ENCODE measurements around the gene PSME1.

The PSME1 gene

DNA sequence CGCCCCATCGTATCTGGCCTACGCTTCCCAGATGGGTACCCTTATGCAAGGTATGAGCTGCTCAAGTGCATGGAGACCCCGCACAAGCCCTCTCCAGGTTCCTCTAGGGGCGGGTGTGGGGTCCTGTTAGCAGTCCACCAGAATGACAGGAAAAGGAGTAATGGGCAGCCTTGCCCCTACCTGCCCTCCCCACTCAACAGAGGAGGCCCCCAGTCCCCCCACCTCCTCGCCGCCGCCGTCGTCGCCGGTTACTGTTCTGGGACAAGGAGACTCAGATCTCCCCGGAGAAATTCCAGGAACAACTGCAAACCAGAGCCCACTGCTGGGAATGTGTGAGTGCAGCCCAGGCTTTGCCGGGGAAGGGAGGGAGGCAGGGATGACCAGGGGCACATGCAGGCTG is 41.9 kb downstream of the PSME1 start:
- Mint-ChIP-seq H3K27ac (no peak overlapping the region), H3K4me3 (no peak overlapping the region), H3K36me3 (ENCODE audit: low read depth) (peaks cover 57% of the 10 kb centered on the region), H3K9me3 (no peaks in the 10 kb centered on the region), H3K27me3 (ENCODE audit: low read depth) (no peaks in the 10 kb centered on the region), H3K4me1 (ENCODE audit: low read depth) (peaks cover under 1% of the 10 kb centered on the region)

DNA sequence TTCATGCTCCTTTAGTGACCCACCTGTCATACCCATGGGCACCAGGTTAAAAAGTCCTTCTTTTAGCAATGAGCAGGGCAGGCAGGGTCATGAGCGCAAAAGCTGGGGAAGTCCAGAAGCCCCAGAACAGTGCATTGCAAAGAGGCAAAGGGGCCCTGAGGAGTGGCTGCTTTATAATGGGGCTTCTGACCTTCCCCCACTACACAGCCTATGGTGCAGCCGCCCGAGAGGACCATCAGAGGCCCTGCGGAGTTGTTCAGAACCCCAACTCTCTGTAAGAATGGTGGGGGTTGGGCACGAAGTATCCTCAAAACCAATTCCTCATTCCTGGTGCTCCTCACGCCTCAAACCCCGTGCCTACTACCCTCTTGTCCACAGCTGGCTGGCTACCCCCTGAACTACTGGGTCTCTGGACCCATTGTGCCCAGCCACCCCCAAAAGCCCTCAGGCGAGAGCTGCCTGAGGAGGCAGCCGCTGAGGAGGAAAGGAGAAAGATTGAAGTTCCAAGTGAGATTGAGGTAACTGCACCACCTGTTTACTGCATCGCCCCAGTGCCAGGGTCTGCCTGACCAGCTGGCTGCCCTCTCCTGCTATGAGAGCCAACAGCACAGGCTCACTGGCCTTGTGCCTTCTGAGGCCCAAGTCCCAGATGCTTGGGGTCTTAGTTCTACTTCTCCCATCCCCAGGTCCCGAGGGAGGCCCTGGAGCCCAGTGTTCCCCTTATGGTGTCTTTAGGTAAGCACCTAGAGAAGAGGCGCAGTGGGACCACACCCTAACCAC is 42.6 kb downstream of the PSME1 start:
- H3K9me3 Mint-ChIP-seq: no peaks in the 10 kb centered on the region
- H3K4me3 Mint-ChIP-seq: no peak overlapping the region
- H3K27ac Mint-ChIP-seq: no peak overlapping the region
- no peaks in the 10 kb centered on the region for H3K4me1 Mint-ChIP-seq (ENCODE audit: low read depth)
- H3K36me3 Mint-ChIP-seq (ENCODE audit: low read depth): peaks cover 52% of the 10 kb centered on the region
- no peaks in the 10 kb centered on the region for H3K27me3 Mint-ChIP-seq (ENCODE audit: low read depth)

DNA sequence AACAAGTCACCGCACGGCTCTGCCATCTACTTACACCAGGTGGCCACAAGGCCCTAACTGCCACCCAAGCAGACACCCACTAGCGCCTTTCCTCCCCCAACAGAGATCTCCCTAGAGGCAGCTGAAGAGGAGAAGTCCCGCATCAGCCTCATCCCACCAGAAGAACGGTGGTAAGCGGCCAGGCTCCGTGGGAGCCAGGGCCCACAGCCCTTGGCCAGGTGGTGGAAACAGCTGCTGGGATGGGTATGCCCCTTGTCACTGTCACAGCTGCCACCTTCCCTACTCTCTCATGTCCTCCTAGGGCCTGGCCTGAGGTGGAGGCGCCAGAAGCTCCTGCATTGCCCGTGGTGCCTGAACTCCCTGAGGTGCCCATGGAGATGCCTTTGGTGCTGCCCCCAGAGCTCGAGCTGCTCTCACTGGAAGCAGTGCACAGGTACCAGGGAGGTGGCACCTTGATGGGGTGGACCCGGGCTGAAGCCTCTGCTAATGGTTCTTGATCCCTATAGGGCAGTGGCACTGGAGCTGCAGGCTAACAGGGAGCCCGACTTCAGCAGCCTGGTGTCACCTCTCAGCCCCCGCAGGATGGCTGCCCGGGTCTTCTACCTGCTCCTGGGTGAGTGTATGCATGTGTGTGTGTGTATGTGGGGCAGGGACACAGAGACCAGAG is 43.4 kb downstream of the PSME1 start:
- H3K36me3 Mint-ChIP-seq (ENCODE audit: low read depth): peaks cover 52% of the 10 kb centered on the region
- no peak overlapping the region for H3K27ac Mint-ChIP-seq
- no peaks in the 10 kb centered on the region for H3K4me1 Mint-ChIP-seq (ENCODE audit: low read depth)
- H3K27me3 Mint-ChIP-seq (ENCODE audit: low read depth): no peaks in the 10 kb centered on the region
- no peak overlapping the region for H3K4me3 Mint-ChIP-seq
- H3K9me3 Mint-ChIP-seq: no peaks in the 10 kb centered on the region

DNA sequence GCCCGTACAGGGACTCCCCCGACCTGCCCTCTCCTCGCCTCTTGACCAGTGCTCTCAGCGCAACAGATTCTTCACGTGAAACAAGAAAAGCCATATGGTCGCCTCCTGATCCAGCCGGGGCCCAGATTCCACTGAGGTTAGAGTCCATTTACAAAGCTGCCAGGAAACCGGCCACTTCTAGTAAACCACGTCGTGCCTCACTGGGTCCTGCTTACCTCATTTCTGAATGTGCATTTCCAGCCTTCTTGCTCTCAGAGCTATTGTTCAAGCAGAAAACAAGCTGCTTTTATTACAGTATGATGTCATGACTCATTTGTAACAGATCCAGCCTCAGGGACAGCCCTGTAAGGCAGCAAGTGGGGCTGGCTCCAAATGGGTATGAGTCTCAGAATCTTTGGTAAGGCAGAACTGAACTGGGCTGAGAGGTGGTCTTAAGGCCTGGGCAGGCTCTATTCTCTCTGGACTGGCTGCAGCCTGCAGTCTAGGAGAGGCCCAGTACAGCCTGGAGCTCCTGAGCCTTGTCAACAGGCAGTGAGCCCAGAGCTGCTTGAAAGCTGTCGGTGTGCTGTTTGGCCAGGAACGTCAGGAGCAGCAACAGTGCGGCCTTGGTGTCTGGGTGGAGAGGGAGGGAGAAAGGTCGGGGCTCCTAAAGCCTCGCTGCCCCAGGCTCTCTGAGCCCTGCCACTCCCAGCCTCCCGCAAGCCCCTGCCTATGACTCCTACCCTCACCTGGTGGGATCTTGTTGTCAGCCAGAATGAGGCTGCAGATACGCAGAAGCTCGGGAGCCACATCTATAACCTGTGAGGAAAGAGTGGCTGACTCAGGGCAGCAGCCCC is 44.2 kb downstream of the PSME1 start:
- Mint-ChIP-seq H3K9me3 (no peaks in the 10 kb centered on the region), H3K27me3 (ENCODE audit: low read depth) (no peaks in the 10 kb centered on the region), H3K27ac (no peak overlapping the region), H3K36me3 (ENCODE audit: low read depth) (peaks cover 44% of the 10 kb centered on the region), H3K4me3 (no peak overlapping the region), H3K4me1 (ENCODE audit: low read depth) (no peaks in the 10 kb centered on the region)

DNA sequence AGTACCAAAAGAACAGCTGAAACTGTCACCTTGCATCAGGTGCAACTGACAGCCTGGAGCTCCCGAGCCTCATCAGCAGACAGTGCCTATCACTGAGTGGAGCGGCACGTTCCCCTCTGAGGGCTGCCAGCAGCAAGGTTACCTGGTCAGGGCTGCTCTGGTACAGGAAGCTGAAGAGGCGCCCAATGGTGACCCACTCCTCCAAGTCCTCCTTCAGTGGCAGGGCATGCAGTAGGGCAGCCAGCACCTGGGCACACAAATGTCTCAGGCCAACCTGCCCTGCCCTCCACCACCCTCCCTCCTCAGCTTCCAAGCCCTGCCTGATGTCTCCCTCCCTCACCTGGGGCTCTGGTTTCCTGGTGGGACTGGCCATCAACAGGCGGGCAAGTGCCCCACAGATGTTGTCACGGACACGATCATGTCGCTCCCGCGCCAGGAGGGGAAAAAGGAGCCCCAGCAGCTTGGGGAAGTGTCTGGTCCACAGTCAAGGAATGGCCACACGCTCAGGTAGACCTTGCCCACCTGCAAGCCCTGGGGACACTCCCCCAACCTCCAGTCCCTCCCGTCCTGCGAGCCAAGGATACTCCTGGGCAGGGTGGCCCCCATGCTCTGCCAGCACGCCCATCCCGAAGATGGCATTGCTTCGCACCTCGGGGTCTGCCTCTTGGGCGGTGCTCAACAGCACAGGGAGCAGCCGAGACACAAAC is 45.5 kb downstream of the PSME1 start:
- H3K4me1 Mint-ChIP-seq (ENCODE audit: low read depth): no peaks in the 10 kb centered on the region
- H3K4me3 Mint-ChIP-seq: no peak overlapping the region
- H3K27me3 Mint-ChIP-seq (ENCODE audit: low read depth): no peaks in the 10 kb centered on the region
- no peaks in the 10 kb centered on the region for H3K9me3 Mint-ChIP-seq
- H3K27ac Mint-ChIP-seq: peak overlapping the region; percentile 9
- peaks cover 45% of the 10 kb centered on the region for H3K36me3 Mint-ChIP-seq (ENCODE audit: low read depth)

DNA sequence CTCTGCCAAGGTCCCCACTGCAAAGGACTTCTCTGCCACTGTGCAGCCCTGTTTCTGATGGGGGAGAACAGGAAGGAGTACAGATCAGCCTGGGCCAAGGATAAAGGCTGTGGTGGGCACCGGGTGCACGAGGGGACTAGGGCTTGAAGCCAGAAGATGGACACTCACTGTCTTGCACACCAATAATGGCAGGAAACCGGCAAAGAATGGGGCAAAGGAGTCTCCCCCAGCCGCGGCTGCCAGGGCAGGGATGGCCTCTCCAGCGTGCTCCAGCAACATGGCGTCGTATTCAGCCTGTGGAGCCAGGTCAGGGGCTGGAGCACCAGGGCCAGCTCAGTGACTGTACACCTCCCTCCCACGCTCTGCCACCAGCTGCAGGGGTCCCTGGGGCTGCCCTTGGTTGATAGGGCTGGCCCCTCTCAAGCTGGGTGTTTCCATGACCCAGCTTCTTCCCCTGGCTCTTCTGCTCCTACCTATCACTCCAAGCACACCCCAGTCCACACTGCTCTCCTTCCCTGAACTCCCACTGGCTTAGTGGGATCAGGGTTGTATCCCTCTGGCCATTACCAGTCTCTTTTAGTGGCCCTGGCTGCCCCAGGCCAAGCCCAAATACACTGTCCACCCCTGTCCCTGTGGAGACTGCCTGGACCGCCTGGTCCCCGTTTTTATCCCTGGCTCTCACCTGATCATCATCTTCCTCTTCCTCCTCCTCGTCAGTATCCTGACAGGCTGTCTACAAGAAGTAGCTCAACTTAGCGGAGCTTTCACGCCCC is 46.3 kb downstream of the PSME1 start:
- Mint-ChIP-seq H3K36me3 (ENCODE audit: low read depth) (peaks cover 40% of the 10 kb centered on the region), H3K4me3 (no peak overlapping the region)

DNA sequence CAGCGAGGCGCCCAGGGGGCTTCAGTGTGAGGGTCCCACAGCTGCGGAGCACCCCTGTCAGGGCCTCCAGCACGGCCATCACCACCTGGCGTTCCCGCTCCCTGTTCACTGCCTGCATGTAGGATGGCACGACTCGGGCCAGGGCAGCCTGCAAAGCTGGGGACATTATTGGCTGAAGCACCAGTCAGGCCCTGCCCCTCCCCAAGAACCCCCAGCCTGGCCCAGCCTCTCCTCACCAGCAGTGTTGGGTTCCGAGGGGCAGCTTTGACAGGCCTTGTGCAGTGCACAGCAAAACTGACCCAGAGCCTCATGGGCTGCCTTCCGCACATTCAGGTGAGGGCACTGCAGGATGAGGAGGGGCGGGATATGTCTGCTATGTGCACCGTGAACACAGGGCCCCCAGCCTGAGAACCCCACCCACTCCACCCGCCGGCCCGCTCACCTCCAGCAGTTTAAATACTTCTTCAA is 47.1 kb downstream of the PSME1 start:
- no peaks in the 10 kb centered on the region for H3K9me3 Mint-ChIP-seq
- peaks cover 38% of the 10 kb centered on the region for H3K36me3 Mint-ChIP-seq (ENCODE audit: low read depth)
- no peaks in the 10 kb centered on the region for H3K27me3 Mint-ChIP-seq (ENCODE audit: low read depth)
- H3K27ac Mint-ChIP-seq: no peak overlapping the region
- H3K4me3 Mint-ChIP-seq: no peak overlapping the region
- peaks cover 10% of the 10 kb centered on the region for H3K4me1 Mint-ChIP-seq (ENCODE audit: low read depth)

More for the DNA sequence above, 46.3 kb downstream of the PSME1 start:
- Mint-ChIP-seq H3K9me3 (no peaks in the 10 kb centered on the region), H3K27me3 (ENCODE audit: low read depth) (no peaks in the 10 kb centered on the region), H3K27ac (peak overlapping the region; percentile 58), H3K4me1 (ENCODE audit: low read depth) (peaks cover 4% of the 10 kb centered on the region)

DNA sequence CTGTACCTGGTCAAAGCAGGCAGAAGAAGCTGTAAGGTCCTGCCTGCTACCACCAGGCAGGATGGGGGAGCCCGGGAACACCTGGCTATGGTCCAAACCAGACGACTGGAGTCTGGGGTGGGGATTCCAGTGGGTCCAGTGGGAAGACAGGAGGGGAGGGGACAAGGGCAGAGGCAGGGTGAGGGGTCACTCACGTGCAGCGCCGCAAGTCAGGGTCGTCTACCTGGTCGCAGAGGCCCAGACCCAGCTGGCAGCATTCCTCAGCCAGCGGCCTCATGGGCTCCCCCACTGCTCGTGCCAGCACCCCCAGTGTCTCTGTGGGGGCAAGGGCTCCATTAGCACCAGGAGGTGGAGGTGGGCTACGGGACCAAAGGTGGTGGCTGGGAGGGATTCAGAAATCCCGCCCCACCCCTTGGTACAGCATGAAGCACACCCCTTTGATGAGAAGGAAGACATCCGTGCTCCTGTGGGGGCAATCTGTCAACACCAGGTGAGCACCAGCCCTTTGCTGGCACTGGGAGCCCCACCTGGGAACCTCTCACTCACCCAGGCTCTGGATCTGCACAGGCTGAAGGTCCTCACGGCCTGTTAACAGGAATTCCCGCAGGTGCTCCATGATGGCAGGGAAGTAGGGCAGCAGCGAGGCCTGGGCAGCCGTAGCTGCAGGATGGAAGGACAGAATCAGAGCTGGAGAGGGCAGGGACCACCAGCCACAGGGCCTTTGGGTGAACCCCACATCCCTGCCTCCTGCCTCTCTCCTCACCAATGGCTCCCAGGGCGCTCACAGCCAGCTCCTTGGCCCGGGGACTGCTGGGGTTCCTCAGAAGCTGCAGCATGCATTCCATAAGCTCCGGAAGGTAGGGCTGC is 48.3 kb downstream of the PSME1 start:
- H3K27ac Mint-ChIP-seq: no peak overlapping the region

DNA sequence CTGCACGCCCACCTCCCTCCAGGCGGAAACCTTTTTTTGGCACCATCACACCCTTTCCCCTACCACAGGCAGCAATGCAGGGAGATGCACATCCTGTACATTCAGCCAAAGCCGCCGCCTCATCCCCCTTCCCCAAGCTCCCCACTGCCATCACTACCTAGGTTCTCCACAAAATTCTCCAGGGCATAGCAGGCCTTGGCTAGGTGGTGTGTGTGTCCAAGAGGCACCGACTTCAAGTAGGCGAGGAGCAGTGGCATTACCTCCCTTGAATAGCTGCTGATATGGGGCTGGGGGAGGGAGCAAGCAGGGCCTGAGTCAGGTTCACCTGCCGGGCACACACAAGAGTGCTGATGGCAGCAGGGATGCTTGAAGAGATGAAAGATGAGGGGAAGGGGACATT is 49.0 kb downstream of the PSME1 start:
- H3K27me3 Mint-ChIP-seq (ENCODE audit: low read depth): no peaks in the 10 kb centered on the region
- peaks cover 32% of the 10 kb centered on the region for H3K36me3 Mint-ChIP-seq (ENCODE audit: low read depth)
- H3K9me3 Mint-ChIP-seq: no peaks in the 10 kb centered on the region
- no peak overlapping the region for H3K4me3 Mint-ChIP-seq
- H3K27ac Mint-ChIP-seq: no peak overlapping the region
- peaks cover 21% of the 10 kb centered on the region for H3K4me1 Mint-ChIP-seq (ENCODE audit: low read depth)

More for the DNA sequence above, 48.3 kb downstream of the PSME1 start:
- H3K4me1 Mint-ChIP-seq (ENCODE audit: low read depth): peaks cover 16% of the 10 kb centered on the region
- no peaks in the 10 kb centered on the region for H3K9me3 Mint-ChIP-seq
- H3K27me3 Mint-ChIP-seq (ENCODE audit: low read depth): no peaks in the 10 kb centered on the region
- peaks cover 34% of the 10 kb centered on the region for H3K36me3 Mint-ChIP-seq (ENCODE audit: low read depth)
- no peak overlapping the region for H3K4me3 Mint-ChIP-seq

DNA sequence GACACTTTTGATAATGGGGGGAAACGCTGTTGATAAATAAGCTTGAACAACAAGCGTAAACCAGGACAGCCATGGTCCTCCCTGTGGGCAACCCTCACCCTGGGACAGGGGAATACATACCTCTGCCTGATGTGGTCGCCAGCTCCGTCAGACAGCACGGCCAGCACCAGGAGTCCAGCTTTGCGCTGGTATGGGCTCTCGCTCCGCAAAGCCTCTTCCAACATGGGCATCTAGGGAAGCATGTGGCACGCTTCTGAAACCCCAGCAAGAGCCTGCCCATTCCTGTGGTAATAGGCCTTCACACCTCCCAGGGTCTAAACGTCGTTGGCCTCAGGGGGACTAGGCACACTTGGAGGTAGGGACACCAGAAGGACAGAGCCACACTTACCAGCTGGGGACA is 49.7 kb downstream of the PSME1 start:
- Mint-ChIP-seq H3K36me3 (ENCODE audit: low read depth) (peaks cover 27% of the 10 kb centered on the region), H3K9me3 (no peaks in the 10 kb centered on the region), H3K4me1 (ENCODE audit: low read depth) (peaks cover 25% of the 10 kb centered on the region), H3K27me3 (ENCODE audit: low read depth) (no peaks in the 10 kb centered on the region), H3K27ac (no peak overlapping the region), H3K4me3 (no peak overlapping the region)

DNA sequence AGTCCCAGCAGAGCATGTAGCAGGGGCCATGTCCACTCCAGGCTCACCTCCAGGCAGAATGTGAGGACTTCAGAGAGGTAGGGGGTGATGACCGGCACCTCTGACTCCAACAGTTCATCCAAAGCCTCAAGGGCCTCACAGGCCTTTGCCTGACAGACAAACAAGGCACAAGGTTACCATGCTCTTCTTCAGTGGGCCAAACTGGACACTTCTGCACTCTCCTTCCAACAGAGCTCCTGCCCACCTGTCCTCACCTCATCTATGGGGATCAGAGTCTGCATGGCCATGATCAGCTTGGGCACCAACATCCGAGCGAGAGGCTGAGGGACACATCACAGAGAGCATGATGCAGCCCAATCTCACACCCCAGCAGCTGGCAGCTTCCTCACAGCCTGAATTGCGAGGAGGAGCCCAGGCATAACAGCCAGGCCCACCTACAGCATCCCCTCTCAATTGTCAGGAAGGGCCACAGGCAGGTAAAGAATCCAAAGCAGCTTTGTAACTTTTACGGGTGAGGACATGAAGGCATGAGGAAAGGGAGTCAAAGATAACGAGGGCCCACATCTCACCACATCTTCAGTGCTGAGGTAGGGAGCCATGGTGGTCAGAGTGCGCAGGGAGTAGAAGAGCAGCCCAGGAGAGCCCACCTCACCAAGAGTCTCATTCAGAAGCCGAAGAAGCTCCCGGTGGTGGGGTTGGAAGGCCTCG is 51.0 kb downstream of the PSME1 start:
- peaks cover 32% of the 10 kb centered on the region for H3K4me1 Mint-ChIP-seq (ENCODE audit: low read depth)
- peak overlapping the region; percentile 18 for H3K27ac Mint-ChIP-seq
- H3K27me3 Mint-ChIP-seq (ENCODE audit: low read depth): no peaks in the 10 kb centered on the region
- H3K4me3 Mint-ChIP-seq: peak overlapping the region; percentile 87
- peaks cover 27% of the 10 kb centered on the region for H3K36me3 Mint-ChIP-seq (ENCODE audit: low read depth)
- H3K9me3 Mint-ChIP-seq: no peaks in the 10 kb centered on the region

DNA sequence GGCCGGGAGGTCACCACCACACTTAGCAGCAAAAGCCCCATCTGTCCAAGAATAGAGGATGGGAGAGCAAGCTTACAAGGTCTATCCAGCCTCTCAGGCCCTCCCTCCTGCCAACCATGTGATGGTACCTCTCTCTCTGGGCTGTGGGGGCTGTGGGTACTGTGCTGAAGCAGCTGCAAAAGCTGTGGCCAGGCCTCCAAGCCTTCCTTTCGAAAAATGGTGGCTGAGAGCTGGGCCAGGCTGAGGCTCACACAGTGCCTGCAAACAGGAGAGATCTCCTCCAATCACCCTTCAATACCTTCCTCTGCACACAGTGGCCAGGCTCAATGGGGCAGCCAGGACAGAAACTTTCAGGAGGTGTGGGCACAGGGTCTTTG is 51.5 kb downstream of the PSME1 start:
- Mint-ChIP-seq H3K27me3 (ENCODE audit: low read depth) (no peaks in the 10 kb centered on the region), H3K4me1 (ENCODE audit: low read depth) (peaks cover 37% of the 10 kb centered on the region)

More for the DNA sequence above, 51.5 kb downstream of the PSME1 start:
- peak overlapping the region; percentile 85 for H3K27ac Mint-ChIP-seq
- H3K36me3 Mint-ChIP-seq (ENCODE audit: low read depth): peaks cover 31% of the 10 kb centered on the region
- no peaks in the 10 kb centered on the region for H3K9me3 Mint-ChIP-seq
- peak overlapping the region; percentile 87 for H3K4me3 Mint-ChIP-seq
